ENCODE results near the gene DPH1. TPM values are rescaled to one million over a fixed set of nuclear protein-coding genes. Genes with fewer than 3 reads are reported as not detected.

DPH1 gene
- total RNA-seq, 1 donor from 2014 or later, result 57.3 TPM

DNA sequence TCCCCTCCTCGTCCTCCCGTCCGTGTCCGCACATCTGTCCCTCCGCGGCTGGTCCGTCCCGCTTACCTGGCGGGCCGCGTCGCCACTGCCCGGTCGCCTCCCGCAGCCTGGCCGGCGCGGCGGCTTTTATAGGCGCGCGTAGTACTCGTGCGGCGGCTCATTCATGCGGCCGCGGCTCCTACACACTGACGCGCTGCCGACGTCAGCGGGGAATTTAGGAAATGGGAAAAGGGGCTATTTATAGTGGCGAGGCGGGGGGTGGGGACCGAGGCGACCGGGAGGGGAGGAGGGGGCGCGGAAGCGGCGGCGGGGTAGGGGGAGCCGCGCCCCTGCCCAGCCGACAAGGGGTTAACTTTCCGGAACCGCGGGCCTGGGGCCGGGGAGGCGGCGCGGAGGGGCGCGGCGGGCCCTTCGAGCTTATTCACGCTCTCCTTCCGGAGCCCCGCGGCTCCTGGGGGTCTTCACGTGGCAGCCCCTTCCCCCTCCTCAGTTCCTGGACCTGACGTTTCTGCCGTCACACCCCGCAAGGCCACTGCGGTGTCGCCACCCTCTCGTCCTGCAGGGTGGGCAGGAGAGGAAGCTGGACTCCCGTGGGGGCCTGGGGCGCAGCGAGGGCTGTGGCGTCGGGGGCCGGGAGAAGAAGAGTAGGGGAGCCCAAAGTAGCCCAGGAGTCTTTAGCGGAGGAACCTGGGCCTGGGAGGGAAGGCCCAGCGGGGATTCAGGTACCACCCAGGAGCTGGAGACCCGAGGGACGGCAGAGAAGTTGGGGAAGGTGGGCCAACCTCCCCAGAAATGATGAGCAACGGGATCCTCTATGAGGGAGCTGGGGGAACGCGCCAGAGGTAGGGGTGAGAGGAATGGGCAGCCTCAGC is 21.3 kb downstream of the DPH1 start:
- Mint-ChIP-seq H3K9me3 (ENCODE audit: unreplicated experiment) (no peaks in the 10 kb centered on the region), H3K4me3 (ENCODE audit: unreplicated experiment) (peak overlapping the region; percentile 26), H3K27me3 (ENCODE audit: unreplicated experiment) (peaks cover 4% of the 10 kb centered on the region), H3K27ac (ENCODE audit: unreplicated experiment) (no peak overlapping the region), H3K36me3 (ENCODE audit: unreplicated experiment) (no peaks in the 10 kb centered on the region), H3K4me1 (ENCODE audit: unreplicated experiment) (peaks cover 25% of the 10 kb centered on the region)
- DNase-seq (ENCODE audit: extremely low spot score, unreplicated experiment), result peak; percentile 81
- TF ChIP-seq, protein P1, sequence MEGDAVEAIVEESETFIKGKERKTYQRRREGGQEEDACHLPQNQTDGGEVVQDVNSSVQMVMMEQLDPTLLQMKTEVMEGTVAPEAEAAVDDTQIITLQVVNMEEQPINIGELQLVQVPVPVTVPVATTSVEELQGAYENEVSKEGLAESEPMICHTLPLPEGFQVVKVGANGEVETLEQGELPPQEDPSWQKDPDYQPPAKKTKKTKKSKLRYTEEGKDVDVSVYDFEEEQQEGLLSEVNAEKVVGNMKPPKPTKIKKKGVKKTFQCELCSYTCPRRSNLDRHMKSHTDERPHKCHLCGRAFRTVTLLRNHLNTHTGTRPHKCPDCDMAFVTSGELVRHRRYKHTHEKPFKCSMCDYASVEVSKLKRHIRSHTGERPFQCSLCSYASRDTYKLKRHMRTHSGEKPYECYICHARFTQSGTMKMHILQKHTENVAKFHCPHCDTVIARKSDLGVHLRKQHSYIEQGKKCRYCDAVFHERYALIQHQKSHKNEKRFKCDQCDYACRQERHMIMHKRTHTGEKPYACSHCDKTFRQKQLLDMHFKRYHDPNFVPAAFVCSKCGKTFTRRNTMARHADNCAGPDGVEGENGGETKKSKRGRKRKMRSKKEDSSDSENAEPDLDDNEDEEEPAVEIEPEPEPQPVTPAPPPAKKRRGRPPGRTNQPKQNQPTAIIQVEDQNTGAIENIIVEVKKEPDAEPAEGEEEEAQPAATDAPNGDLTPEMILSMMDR (IDR thresholded peaks at IDR 0.05), result no peak

DNA sequence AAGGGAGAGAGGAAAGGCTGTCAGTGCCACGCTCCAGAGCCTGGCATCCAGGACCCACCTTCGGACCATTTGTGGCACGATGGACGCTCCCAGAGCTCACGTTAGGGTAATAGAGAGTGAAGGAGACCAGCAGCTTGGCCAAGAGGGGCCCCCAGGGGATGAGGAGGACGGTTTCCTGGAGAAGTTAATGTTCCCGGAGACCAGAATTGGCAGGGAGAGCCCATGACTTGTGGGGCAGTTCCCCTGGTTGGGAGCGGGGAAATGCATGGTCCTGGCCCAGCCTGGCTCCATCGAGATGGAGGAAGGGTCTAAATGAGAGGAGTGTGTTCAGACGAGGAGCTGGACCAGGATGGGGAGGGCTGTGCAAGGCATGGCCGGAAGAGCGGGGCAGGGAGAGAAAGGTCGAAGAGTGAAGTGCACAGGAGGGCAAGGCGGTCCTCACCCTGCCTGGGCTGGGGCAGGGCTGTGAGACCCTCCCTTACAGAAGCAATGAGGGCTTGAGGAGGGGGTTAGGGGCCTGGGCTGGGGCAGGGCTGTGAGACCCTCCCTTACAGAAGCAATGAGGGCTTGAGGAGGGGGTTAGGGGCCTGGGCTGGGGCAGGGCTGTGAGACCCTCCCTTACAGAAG is 22.1 kb downstream of the DPH1 start:
- Mint-ChIP-seq H3K9me3 (ENCODE audit: unreplicated experiment) (no peaks in the 10 kb centered on the region), H3K4me3 (ENCODE audit: unreplicated experiment) (peak overlapping the region; percentile 26), H3K36me3 (ENCODE audit: unreplicated experiment) (no peaks in the 10 kb centered on the region), H3K4me1 (ENCODE audit: unreplicated experiment) (peaks cover 25% of the 10 kb centered on the region), H3K27me3 (ENCODE audit: unreplicated experiment) (peaks cover 4% of the 10 kb centered on the region), H3K27ac (ENCODE audit: unreplicated experiment) (peak overlapping the region; percentile 25)
- TF ChIP-seq, protein P1 (IDR thresholded peaks at IDR 0.05), result no peak
- DNase-seq (ENCODE audit: extremely low spot score, unreplicated experiment), result no peak

DNA sequence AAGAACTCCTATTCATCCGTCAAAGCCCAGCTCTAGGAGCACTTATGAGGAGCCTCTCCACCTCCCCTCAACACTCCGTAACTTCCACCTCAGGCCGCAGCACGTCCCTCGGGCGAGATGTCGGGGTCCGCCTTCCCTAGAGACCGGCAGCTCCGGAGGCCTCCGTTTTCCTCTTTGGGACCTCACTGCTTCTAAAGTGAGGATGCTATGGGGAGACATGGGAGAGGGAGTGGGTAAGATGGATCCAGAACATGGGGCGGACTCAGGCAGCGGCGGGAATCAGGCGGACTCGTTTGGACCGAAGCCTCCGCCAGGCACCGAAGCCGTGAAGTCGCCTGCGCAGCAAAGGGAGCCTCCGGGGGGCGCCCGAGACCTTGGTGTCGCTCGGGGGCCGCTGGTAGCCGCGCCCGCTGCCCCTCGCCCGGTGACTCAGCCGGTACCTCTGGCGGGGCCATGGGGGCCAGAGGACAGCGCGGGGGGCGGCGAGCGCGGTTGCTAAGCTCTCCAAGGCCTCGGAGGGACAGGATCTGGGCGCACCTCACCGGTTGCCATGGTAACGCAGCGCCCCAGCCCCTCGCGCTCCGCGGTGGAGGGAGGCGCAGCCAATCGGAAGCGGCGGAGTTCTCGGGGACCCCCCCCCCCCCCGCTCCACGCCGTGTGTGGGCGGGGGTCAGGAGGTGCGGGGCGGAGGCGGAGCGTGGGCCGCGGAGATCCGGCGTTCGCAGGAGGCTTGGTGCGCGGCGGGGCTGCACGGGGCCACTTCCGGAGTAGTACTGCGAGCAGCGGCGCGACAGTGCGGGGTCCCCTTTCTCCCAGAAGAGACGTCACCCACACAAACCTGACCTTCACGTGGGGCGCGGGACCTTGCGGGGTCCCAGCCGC is 23.7 kb downstream of the DPH1 start:
- Mint-ChIP-seq H3K4me3 (ENCODE audit: unreplicated experiment) (peak overlapping the region; percentile 62), H3K27ac (ENCODE audit: unreplicated experiment) (peak overlapping the region; percentile 56), H3K36me3 (ENCODE audit: unreplicated experiment) (no peaks in the 10 kb centered on the region), H3K27me3 (ENCODE audit: unreplicated experiment) (peaks cover 4% of the 10 kb centered on the region), H3K4me1 (ENCODE audit: unreplicated experiment) (peaks cover 25% of the 10 kb centered on the region), H3K9me3 (ENCODE audit: unreplicated experiment) (no peaks in the 10 kb centered on the region)
- peak; percentile 91 for DNase-seq (ENCODE audit: extremely low spot score, unreplicated experiment)
- TF ChIP-seq, protein P1 (IDR thresholded peaks at IDR 0.05), result peak; percentile 84

- H3K4me1 Mint-ChIP-seq (ENCODE audit: unreplicated experiment), result peaks cover 22% of the 10 kb centered on the region
Observed at GRCh38 chr17:2054262-2054511, 24.2 kb downstream of the DPH1 start.

More at GRCh38 chr17:2054262-2054511, 24.2 kb downstream of the DPH1 start:
- Mint-ChIP-seq H3K27me3 (ENCODE audit: unreplicated experiment) (peaks cover 4% of the 10 kb centered on the region), H3K27ac (ENCODE audit: unreplicated experiment) (no peak overlapping the region), H3K9me3 (ENCODE audit: unreplicated experiment) (no peaks in the 10 kb centered on the region), H3K36me3 (ENCODE audit: unreplicated experiment) (no peaks in the 10 kb centered on the region), H3K4me3 (ENCODE audit: unreplicated experiment) (peak overlapping the region; percentile 62)
- TF ChIP-seq, protein P1 (IDR thresholded peaks at IDR 0.05), result no peak
- no peak for DNase-seq (ENCODE audit: extremely low spot score, unreplicated experiment)
